GM21528 (cell line): ENCODE data around the gene MACROD2.

Source experiments
- ATAC-seq: cut with Tn5 transposase; IDR thresholded peaks from one replicate; pipeline ENCODE4 v1.9.1; 2021; ENCODE audit warnings: mild to moderate bottlenecking, moderate library complexity; ENCODE audit not compliant: unreplicated experiment, low FRiP score

MACROD2 gene

GRCh38 chr20:14507711-14508110, 512.4 kb downstream of the MACROD2 start:
- ATAC-seq, result no peak

GRCh38 chr20:14510341-14510740, 515.0 kb downstream of the MACROD2 start:
- no peak for ATAC-seq

- ATAC-seq, result no peak
Observed at GRCh38 chr20:14512839-14513238, 517.5 kb downstream of the MACROD2 start.

GRCh38 chr20:14518648-14519047, 523.3 kb downstream of the MACROD2 start:
- no peak for ATAC-seq

- no peak for ATAC-seq
Observed at GRCh38 chr20:14521016-14521415, 525.7 kb downstream of the MACROD2 start.

GRCh38 chr20:14521436-14521835, 526.1 kb downstream of the MACROD2 start:
- no peak for ATAC-seq

- ATAC-seq, result no peak
Observed at GRCh38 chr20:14522595-14522994, 527.3 kb downstream of the MACROD2 start.

GRCh38 chr20:14523090-14523489, 527.8 kb downstream of the MACROD2 start:
- ATAC-seq, result no peak

GRCh38 chr20:14525426-14525825, 530.1 kb downstream of the MACROD2 start:
- no peak for ATAC-seq

- no peak for ATAC-seq
Observed at GRCh38 chr20:14526891-14527290, 531.6 kb downstream of the MACROD2 start.

- no peak for ATAC-seq
Observed at GRCh38 chr20:14531786-14532185, 536.5 kb downstream of the MACROD2 start.

- ATAC-seq, result no peak
Observed at GRCh38 chr20:14536738-14537137, 541.4 kb downstream of the MACROD2 start.

GRCh38 chr20:14538433-14538832, 543.1 kb downstream of the MACROD2 start:
- ATAC-seq, result peak; percentile 94

- no peak for ATAC-seq
Observed at GRCh38 chr20:14543040-14543439, 547.7 kb downstream of the MACROD2 start.

- ATAC-seq, result no peak
Observed at GRCh38 chr20:14544688-14545087, 549.4 kb downstream of the MACROD2 start.

- ATAC-seq, result no peak
Observed at GRCh38 chr20:14550655-14551054, 555.3 kb downstream of the MACROD2 start.

- no peak for ATAC-seq
Observed at GRCh38 chr20:14553774-14554534, 558.6 kb downstream of the MACROD2 start.

- ATAC-seq, result no peak
Observed at GRCh38 chr20:14555676-14556075, 560.4 kb downstream of the MACROD2 start.

GRCh38 chr20:14556206-14556605, 560.9 kb downstream of the MACROD2 start:
- no peak for ATAC-seq

GRCh38 chr20:14559612-14560011, 564.3 kb downstream of the MACROD2 start:
- no peak for ATAC-seq

GRCh38 chr20:14561741-14562221, 566.5 kb downstream of the MACROD2 start:
- no peak for ATAC-seq

- no peak for ATAC-seq
Observed at GRCh38 chr20:14562981-14563380, 567.7 kb downstream of the MACROD2 start.
